ENCODE data around the gene ECPAS. TPM values are rescaled to one million over a fixed set of nuclear protein-coding genes. Genes with fewer than 3 reads are reported as not detected.

ECPAS gene
- total RNA-seq, 2 experiments from 2014 or later, result 41.0 to 63.2 TPM

DNA sequence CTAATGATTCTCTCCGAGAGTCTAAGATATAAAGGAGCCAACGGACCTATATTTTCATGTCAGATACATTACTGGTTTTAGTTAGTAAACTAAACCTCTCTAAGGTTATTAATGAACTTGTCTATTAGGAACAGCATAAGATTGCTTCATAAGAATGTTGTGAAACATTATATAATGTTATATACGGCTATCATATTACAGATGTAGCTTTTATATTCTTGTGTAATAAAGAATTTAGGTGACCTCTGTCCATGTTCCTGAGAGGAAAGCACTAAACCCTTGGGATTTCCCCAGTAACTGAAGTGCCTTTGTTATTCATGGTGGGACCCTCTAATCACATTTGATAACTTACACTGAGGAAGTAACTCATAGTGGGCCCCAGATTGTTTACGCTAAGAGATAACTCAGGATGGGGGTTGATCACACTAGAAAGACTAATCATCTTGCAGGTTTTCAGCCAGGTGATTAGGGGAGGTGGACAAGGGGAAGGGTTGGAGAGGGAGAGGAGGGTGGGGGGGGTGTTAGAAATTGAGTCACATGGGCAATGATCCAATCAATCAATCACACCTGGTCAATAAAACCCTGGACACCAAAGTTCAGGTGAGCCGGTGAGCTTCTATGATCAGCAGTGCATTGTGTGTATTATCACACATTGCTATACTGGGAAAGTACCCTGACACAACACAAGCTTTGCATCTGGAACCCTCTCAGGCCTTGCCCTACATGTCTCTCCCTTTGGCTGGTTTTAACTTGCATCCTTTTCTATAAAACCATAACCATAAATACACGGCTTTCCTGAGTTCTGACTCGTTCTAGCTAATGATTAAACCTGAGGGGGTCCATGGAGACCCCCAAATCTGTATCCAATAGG, 25.8 kb downstream of the ECPAS start:
- CTCF ChIA-PET (ENCODE audit: unreplicated experiment), result no interaction called here
- TF ChIP-seq EZH2phosphoT487 (IDR thresholded peaks at IDR 0.05; ENCODE audit: borderline replicate concordance, low read depth, low read length), result no peak
- TF ChIP-seq, protein P1, sequence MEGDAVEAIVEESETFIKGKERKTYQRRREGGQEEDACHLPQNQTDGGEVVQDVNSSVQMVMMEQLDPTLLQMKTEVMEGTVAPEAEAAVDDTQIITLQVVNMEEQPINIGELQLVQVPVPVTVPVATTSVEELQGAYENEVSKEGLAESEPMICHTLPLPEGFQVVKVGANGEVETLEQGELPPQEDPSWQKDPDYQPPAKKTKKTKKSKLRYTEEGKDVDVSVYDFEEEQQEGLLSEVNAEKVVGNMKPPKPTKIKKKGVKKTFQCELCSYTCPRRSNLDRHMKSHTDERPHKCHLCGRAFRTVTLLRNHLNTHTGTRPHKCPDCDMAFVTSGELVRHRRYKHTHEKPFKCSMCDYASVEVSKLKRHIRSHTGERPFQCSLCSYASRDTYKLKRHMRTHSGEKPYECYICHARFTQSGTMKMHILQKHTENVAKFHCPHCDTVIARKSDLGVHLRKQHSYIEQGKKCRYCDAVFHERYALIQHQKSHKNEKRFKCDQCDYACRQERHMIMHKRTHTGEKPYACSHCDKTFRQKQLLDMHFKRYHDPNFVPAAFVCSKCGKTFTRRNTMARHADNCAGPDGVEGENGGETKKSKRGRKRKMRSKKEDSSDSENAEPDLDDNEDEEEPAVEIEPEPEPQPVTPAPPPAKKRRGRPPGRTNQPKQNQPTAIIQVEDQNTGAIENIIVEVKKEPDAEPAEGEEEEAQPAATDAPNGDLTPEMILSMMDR (conservative IDR thresholded peaks at IDR 0.05; ENCODE audit: low read length), result no peak

DNA sequence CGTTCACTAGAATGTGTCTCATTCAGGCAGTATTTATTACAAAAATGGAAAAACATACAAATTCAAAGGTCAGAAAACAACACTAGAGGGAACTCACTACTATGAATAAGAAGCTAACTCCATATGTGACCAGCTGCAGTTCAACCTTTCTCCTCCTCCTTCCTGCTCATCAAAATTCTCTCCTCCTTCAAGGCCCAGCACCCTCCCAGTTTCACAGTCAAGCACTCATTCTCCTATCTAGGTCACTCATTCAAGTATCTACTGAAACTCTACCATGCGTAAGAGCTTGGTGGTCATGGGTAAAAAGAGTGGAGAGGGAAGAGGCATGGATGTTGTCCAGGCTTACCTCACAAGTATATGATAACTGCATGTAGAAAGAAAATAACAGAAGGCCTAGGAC, 27.7 kb downstream of the ECPAS start:
- DNase-seq (ENCODE audit: low spot score), result no peak

More for the DNA sequence above, 25.8 kb downstream of the ECPAS start:
- Histone ChIP-seq H3K79me2 (ENCODE audit: insufficient read depth, low read depth, low read length) (peaks cover 72% of the 10 kb centered on the region), H3K4me1 (ENCODE audit: insufficient read depth, low read length, poor library complexity, severe bottlenecking) (peaks cover 7% of the 10 kb centered on the region), H3K36me3 (ENCODE audit: insufficient read depth, low read length) (peaks cover 14% of the 10 kb centered on the region), H3K4me3 (ENCODE audit: low read depth, low read length, poor library complexity, severe bottlenecking) (no peak overlapping the region), H2AFZ (ENCODE audit: low read length) (no peak overlapping the region), H3K4me2 (ENCODE audit: low read length) (no peak overlapping the region), H3K9me3 (ENCODE audit: low read length) (peaks cover 20% of the 10 kb centered on the region; the same call in 1 of the 2 replicates), H4K20me1 (ENCODE audit: insufficient read depth, low read length) (no peaks in the 10 kb centered on the region; the same call in none of the 2 replicates), H3K9me2 (ENCODE audit: insufficient read depth, low read length) (no peaks in the 10 kb centered on the region), H3K27ac (ENCODE audit: low read depth, low read length, poor library complexity, severe bottlenecking) (no peak overlapping the region)
- POLR2A ChIA-PET, result interaction anchor here (0.8 to 1.1 kb wide), 2 partner anchors 10 to 40 kb away, joined by 3 to 4 read pairs; no protein-coding TSS in a partner anchor
- intact Hi-C loops (cut with micrococcal nuclease; ENCODE audit: unreplicated experiment), result no loop called here
- DNase-seq (ENCODE audit: low spot score), result no peak
- BruUV-seq (replicated peaks), result no TSS peak

More for the DNA sequence above, 27.7 kb downstream of the ECPAS start:
- peaks cover 12% of the 10 kb centered on the region; the same call in 1 of the 2 replicates for H3K9me3 ChIP-seq (ENCODE audit: low read length)
- peaks cover 5% of the 10 kb centered on the region for H4K20me1 ChIP-seq (ENCODE audit: insufficient read depth, low read length)
- TF ChIP-seq, protein P1 (conservative IDR thresholded peaks at IDR 0.05; ENCODE audit: low read length), result no peak
- TF ChIP-seq EZH2phosphoT487 (IDR thresholded peaks at IDR 0.05; ENCODE audit: borderline replicate concordance, low read depth, low read length), result no peak
- peaks cover 7% of the 10 kb centered on the region for H3K4me1 ChIP-seq (ENCODE audit: insufficient read depth, low read length, poor library complexity, severe bottlenecking)
- POLR2A ChIA-PET, result no interaction called here
- BruUV-seq (replicated peaks), result no TSS peak
- intact Hi-C loops (cut with micrococcal nuclease; ENCODE audit: unreplicated experiment), result no loop called here
- H3K4me2 ChIP-seq (ENCODE audit: low read length), result no peak overlapping the region
- H3K4me3 ChIP-seq (ENCODE audit: low read depth, low read length, poor library complexity, severe bottlenecking), result no peak overlapping the region
- CTCF ChIA-PET (ENCODE audit: unreplicated experiment), result no interaction called here
- H3K27ac ChIP-seq (ENCODE audit: low read depth, low read length, poor library complexity, severe bottlenecking), result no peak overlapping the region
- peaks cover 71% of the 10 kb centered on the region for H3K79me2 ChIP-seq (ENCODE audit: insufficient read depth, low read depth, low read length)
- no peak overlapping the region for H2AFZ ChIP-seq (ENCODE audit: low read length)
- no peaks in the 10 kb centered on the region for H3K9me2 ChIP-seq (ENCODE audit: insufficient read depth, low read length)
- peaks cover 4% of the 10 kb centered on the region for H3K36me3 ChIP-seq (ENCODE audit: insufficient read depth, low read length)

Measured in OCI-LY7 (cell line).